Brain microvascular endothelial cell (primary cell): Measurements from ENCODE around the gene ATP8A2.

Source experiments
- DNase-seq: peaks from one replicate; pipeline ENCODE4 v3.0.0-alpha.2; 2020
- H3K27ac ChIP-seq: fragments of 250-450 bp; sonication (Bioruptor Pico); 2 replicates; pipeline ENCODE4 v1.5.1; 2020; ENCODE audit warnings: mild to moderate bottlenecking, moderate library complexity
- H3K27me3 ChIP-seq: fragments of 250-450 bp; sonication (Bioruptor Pico); replicated peaks from 2 replicates; pipeline ENCODE4 v1.5.1; 2020; ENCODE audit warnings: mild to moderate bottlenecking
- H3K36me3 ChIP-seq: fragments of 250-450 bp; sonication (Bioruptor Pico); replicated peaks from 2 replicates; pipeline ENCODE4 v1.5.1; 2020; ENCODE audit warnings: mild to moderate bottlenecking
- H3K4me3 ChIP-seq: 2 replicates; pipeline ENCODE4 v1.5.1; 2011; ENCODE audit warnings: low read depth, mild to moderate bottlenecking, control low read depth, low read length, moderate library complexity
- in situ Hi-C: cut with HindIII; loops from 2 replicates; pipeline ENCODE4 v1.10.0; 2017; ENCODE audit warnings: low sequenced_read_pairs, low pct_ligation_motif_present
- TF ChIP-seq, protein P1 (sequence below): IDR thresholded peaks from 2 replicates; pipeline ENCODE4 v1.5.1; 2011; ENCODE audit warnings: low read depth, mild to moderate bottlenecking, moderate library complexity, low read length, control low read depth, inconsistent platforms; ENCODE audit errors: missing control alignments

Gene ATP8A2

DNA sequence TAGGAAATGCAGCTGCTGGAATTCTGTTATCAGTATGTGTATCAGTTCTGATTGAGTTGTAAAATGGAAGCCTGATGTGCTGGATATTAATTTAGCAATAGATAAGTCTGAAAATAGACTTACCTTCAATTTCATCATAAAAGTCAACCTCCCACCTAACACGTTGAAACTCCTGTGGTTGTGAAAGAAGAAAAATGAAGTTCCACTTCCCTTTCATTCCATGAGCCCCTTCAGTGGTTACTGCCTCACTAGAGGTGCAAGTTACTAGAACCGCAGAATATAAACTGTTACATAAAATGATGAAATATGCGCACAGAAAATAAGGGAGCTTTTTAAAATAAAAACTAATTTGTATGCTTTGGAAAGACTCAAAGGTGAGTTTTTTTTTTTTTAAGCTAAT, 430.8 kb downstream of the ATP8A2 start:
- TF ChIP-seq, protein P1, sequence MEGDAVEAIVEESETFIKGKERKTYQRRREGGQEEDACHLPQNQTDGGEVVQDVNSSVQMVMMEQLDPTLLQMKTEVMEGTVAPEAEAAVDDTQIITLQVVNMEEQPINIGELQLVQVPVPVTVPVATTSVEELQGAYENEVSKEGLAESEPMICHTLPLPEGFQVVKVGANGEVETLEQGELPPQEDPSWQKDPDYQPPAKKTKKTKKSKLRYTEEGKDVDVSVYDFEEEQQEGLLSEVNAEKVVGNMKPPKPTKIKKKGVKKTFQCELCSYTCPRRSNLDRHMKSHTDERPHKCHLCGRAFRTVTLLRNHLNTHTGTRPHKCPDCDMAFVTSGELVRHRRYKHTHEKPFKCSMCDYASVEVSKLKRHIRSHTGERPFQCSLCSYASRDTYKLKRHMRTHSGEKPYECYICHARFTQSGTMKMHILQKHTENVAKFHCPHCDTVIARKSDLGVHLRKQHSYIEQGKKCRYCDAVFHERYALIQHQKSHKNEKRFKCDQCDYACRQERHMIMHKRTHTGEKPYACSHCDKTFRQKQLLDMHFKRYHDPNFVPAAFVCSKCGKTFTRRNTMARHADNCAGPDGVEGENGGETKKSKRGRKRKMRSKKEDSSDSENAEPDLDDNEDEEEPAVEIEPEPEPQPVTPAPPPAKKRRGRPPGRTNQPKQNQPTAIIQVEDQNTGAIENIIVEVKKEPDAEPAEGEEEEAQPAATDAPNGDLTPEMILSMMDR: no peak
- no peaks in the 10 kb centered on the region for H3K27me3 ChIP-seq
- DNase-seq: no peak
- no peaks in the 10 kb centered on the region for H3K36me3 ChIP-seq
- no peak overlapping the region for H3K4me3 ChIP-seq
- no peak overlapping the region for H3K27ac ChIP-seq
- in situ Hi-C loops: no loop called here

DNA sequence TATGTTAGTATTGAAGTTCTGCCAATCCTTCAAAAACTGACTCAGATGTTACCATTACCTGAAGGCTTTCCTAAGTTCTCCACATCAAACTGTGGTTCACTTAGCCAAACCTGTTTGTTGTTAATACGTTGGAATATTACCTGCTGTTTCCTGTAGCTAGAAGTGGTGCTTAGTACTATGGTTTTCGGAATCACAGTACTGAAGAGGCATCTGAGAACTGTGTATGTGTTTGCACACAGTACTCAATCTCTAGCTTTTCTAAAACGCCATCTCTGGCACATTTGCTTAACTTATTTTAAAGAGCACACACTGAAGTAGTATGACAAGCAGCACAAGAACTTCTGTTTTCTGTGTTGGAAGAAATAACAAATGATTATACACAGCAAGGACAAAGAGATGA, 431.9 kb downstream of the ATP8A2 start:
- Histone ChIP-seq H3K36me3 (no peaks in the 10 kb centered on the region), H3K27ac (no peak overlapping the region), H3K27me3 (no peaks in the 10 kb centered on the region), H3K4me3 (no peak overlapping the region)
- TF ChIP-seq, protein P1: no peak
- in situ Hi-C loops: no loop called here
- no peak for DNase-seq

DNA sequence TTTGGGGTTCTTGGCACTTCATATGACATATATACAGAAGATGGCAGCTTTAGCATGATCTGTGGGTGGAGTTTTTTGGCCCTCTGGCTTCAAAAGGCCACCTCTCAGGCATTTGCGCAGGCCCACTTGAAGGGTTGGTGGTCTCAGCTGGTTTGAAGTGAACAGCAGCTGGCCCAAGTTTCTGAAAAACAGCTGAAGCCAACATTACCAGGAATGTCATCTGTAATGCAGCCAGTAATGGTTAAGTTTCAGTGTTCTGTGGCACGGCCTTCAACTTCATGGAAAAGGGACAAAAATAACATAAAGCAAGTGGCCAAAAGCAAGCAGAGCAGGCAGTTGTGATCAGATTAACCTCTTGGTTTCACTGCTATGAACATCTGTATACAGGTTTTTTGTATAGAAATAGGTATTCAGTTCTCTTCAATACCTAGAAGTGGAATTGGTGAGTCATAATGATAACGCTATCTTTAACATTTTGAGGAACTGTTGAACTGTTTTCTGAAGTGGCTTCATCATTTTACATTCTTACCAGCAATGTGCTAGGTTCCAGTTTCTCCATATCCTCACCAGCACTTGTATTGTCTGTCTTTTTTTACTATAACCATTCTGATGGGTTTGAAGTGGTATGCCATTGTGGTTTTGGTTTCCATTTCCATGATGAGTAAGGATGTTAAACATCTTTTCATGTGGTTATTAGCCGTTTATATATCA, 434.6 kb downstream of the ATP8A2 start:
- Histone ChIP-seq H3K4me3 (no peak overlapping the region), H3K27ac (no peak overlapping the region), H3K27me3 (no peaks in the 10 kb centered on the region), H3K36me3 (no peaks in the 10 kb centered on the region)
- in situ Hi-C loops: no loop called here
- peak; percentile 9 for DNase-seq
- TF ChIP-seq, protein P1: no peak

DNA sequence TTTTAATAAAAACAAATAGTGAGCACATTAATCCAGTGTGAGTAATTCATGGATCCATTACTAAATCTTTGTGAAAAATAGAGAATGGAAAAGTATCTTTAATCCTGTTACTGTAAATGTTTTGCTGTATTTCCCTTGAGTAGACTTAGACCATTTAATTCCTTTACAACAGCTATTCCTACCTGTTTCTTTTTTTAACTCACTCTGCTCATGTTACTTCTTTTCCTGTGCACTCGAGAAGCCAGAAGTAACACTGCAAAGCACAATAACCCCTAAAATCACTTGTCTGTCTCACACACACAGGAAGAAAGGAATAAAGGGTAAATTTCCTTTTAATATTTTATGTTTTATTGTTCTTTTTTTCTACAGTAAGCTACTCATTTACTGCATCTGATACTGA, 435.8 kb downstream of the ATP8A2 start:
- no peak overlapping the region for H3K27ac ChIP-seq
- DNase-seq: no peak
- H3K4me3 ChIP-seq: no peak overlapping the region
- H3K27me3 ChIP-seq: no peaks in the 10 kb centered on the region
- no peaks in the 10 kb centered on the region for H3K36me3 ChIP-seq
- TF ChIP-seq, protein P1: no peak
- in situ Hi-C loops: no loop called here

DNA sequence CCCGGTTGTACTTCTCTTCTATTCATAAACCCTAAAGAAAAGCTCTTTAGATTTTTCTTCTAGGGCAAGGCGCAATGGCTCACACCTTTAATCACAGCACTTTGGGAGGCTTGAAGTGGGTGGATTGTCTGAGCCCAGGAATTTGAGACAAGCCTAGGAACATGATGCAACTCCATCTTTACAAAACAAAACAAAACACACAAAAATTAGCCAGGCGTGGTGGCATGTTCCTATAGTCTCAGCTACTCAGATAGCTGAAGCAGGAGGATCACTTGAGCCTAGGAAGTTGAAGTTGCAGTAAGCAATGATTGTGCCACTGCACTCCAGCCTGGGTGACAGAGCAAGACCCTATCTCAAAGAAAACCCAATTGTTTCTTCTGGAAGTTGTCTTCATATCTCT, 439.7 kb downstream of the ATP8A2 start:
- TF ChIP-seq, protein P1: no peak
- no peak overlapping the region for H3K27ac ChIP-seq
- H3K4me3 ChIP-seq: no peak overlapping the region
- no peaks in the 10 kb centered on the region for H3K27me3 ChIP-seq
- DNase-seq: no peak
- in situ Hi-C loops: no loop called here
- H3K36me3 ChIP-seq: no peaks in the 10 kb centered on the region

DNA sequence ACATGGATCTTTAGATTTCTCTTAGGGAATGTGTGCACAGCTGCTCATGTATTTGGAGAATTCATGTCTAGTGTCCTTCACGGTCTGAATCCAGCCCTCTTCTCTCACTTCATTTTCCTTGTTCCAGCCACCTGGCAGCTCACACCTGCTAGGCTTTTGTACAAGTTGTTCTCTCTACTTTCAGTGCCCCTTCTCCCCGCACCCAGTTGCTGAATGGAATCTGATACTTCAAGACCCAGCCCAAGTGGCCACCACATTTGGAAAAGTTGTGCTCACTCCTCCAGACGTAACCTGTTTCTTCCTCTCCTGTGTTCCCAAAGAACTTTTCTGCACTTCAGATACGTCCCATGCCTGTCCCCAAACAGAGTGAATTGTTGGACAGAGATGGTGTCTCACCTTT, 444.5 kb downstream of the ATP8A2 start:
- no peak overlapping the region for H3K27ac ChIP-seq

More for the DNA sequence above, 444.5 kb downstream of the ATP8A2 start:
- in situ Hi-C loops: no loop called here
- H3K36me3 ChIP-seq: no peaks in the 10 kb centered on the region
- TF ChIP-seq, protein P1: no peak
- H3K27me3 ChIP-seq: no peaks in the 10 kb centered on the region
- H3K4me3 ChIP-seq: no peak overlapping the region
- DNase-seq: no peak
